IPS DF 4.7 (cell line): Measurements from ENCODE around the gene HABP4.

Experiments
- DNase-seq: peaks from one replicate; pipeline ENCODE4 v3.0.0-alpha.2; 2013; ENCODE audit warnings: low spot score; ENCODE audit errors: extremely low read depth

HABP4 gene

DNA sequence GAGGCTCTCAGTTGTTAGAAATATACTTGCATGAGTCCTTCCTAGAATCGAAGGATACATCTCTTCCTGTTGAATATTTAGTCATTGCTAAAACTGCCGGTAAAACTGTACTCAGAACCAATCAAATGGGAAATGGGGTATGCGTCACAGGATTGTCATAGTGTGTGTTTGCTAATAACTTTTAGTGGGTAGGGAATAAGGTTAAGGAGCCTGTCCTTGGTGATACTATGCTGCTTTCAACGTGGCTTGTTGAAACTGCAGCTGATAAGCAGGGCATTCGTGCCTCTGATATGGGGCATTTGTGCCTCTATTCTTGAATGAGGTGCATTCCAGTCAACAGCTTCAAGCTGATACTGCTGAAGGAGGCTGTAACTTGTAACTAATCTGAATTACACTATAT lies 26.6 kb downstream of the HABP4 start:
- no peak for DNase-seq

DNA sequence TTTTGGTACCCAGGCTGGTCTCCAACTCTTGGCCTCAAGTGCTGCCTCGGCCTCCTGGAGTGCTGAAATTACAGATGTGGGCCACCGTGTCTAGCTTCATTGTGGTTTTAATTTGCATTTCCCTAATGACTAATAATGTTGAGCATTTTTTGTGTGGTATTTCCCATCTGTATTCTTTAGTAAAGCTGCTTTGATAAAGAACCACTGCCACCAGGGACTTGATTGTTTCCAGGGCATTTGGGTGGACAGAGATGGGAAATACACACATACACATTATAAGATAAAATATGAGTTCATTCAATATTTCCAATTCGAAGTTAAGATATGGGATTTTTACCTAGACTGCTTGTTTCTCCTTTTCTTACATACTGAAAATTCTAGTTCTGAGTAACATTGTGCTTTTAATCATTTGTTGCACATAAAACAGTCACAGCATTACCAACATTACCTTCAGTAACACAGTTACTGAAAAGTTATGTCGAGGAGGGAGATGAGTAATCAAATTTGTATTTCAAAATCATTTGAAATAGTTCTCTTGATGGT lies 28.9 kb downstream of the HABP4 start:
- DNase-seq: no peak

DNA sequence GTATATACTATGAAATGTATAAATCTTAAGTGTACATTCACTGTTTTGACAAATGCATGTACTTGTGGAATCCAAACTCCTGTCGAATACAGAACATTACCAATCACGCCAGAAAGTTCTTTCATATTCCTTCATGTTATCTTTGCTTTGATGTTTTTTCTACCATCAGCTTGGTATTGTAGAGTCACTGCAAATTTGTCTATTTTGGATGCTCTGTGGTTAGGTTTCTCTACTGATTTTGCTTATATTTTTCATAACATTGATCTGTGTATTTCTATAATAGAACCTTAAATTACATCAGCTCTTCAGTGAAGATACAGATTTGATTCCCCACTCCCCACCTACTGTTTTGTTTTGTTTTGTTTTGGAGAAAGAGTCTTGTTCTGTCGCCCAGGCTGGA lies 30.8 kb downstream of the HABP4 start:
- DNase-seq: no peak

DNA sequence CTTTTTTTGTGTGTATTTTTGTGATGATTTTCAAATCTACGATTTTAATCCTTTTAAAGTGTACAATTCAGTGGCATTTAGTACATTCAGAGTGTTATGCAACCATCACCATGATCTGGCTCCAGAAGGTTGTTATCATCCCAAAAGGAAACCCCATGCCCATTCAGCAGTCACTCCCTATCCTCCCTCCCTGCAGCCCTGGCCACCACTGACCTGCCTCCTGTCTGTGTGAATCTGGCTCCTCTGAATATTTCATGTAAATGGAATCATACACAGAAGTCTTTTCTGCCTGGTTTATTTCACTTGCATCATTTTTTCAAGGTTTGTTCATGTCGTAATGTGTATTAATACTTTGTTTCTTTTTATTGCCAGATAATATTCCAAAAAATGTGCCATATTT lies 32.5 kb downstream of the HABP4 start:
- DNase-seq: no peak

DNA sequence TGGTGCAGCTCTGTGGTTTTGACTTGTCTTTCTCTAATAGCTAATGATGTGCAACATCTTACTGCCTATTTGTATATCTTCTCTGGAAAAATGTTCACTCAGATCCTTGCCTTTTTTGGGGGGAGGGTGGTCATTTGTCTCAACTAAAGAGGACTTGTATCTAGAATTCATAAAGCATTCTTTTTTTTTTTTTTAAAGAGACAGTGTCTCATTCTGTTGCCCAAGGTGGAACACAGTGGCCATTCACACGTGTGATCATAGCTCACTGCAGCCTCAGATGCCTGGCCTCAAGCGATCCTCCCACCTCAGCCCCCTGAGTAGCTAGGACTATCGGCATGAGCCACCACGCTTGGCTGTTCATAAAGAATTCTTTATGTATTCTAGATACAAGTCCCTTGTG lies 33.2 kb downstream of the HABP4 start:
- no peak for DNase-seq

DNA sequence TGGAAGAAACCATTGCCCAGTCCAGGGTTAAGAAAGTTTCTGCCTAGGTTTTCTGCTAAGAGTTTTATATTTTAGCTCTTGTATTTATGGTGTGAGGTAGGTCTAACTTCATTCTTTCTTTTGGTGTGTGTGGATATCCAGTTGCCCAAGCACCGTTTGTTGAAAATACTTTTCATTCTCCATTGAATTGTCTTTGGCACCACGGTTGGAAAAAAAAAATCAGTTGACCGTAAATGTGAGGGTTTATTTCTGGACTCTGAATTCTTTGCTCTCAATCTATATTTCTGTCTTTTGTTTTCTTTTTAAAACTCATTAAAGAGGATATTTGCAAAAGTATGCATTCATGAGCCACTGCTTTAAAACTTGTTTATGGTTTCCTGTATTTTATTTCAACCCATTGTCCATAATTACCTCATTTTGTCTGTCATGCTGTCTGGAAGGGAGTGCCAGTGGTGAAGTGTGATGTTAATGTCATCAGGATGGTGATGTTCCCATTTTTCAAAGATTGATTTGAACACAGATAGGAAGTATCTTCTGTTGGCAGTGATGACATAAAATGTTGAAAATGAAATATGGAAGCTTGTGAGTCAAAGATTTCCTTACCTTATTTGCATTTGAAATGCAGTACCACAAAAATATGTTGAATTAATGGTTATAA lies 33.9 kb downstream of the HABP4 start:
- no peak for DNase-seq

DNA sequence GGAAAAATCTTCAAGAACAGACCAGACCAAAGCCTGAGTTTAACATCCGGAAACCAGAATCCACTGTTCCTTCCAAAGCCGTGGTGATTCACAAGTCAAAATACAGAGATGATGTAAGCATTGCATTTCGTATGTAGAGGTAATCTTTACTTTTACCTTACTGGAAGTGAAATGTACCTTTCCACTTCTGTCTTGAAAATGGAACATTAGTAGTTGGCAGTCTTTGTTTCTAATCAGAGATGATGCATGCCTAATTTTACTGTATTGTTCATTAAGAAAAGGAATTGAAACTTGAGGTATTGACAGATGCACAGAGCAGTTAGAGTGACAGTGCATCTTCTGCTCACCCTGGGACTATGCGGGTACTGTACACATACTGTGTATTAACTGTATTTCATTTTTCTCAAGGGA lies 34.6 kb downstream of the HABP4 start:
- no peak for DNase-seq

DNA sequence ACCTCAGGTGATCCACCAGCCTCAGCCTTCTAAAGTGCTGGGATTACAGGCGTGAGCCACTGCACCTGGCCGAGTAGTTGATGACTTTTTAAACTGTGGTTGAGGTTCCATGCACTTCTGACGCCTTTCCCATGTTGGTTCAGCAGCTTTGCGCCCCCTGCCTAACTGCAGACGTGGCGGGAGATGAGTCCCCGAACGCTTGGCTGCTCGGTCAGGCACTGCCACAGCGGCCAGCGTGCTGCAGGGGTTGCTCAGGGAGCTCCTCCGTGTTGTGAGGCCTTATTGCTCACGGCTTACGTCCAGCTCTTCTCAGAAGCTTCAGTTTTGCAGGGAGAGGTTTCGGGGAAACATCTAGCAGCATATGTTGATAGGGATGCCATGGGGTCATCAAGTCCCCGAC lies 35.3 kb downstream of the HABP4 start:
- DNase-seq: no peak

DNA sequence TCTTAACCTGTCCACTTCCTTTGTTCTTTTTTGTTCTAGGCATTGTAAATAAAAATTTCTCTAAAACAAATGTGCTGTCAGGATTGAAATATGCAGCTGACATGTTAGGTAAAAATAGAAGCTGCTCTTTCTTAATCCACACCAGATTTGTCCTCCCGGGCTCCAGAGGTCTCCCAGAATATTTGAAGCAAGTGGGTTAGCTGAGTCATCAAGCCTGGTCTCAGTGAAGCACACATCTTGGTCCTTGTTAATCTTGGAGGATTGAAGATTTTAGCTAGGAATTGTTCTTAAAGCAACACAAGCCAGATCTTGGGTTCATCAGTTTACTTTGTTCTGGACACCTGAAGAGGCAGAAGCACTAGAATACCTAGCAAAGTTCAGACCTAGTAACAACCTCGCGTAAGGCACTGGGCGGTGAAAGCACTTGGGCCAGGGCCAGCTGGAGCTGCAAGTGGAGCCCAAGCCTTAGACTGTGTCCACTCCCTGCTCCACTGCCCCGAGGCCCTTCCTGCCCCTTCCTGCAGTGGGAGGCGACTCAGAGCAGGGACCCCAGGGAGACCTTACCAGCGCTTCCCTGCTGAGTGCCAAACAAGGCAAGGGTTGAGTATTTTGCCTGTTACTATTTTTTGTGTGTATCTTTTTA lies 36.5 kb downstream of the HABP4 start:
- no peak for DNase-seq

DNA sequence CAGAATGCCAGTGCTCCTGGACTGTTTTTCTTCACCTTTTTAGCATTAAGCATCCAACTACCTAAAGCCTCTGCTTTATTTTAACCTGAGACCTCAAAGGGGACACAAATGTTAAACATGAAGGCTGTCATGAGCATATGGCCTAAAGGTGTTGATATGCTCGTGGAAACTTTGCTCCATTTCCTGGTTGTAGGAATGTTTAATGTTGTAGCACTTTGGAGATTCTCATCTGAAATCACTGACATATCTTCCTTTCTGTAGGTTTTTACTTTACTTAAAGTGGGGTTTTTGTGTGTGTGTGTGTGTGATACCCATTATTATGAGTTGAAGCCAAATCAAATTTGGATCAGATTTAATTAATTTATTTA lies 37.0 kb downstream of the HABP4 start:
- DNase-seq: no peak

DNA sequence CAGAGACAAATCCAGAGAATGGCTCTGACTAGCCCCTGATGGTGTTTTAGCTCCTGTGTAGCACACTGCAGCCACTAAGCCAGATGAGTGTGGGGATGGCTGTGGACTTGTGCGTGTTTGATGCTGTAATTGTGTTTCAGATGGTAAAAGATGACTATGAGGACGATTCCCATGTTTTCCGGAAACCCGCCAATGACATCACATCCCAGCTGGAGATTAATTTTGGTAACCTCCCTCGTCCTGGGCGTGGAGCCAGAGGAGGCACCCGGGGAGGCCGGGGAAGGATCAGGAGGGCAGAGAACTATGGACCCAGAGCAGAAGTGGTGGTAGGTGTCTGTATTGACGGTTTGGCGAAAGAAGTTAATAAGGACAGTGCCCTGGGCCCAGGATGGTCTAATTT lies 38.0 kb downstream of the HABP4 start:
- DNase-seq: no peak

DNA sequence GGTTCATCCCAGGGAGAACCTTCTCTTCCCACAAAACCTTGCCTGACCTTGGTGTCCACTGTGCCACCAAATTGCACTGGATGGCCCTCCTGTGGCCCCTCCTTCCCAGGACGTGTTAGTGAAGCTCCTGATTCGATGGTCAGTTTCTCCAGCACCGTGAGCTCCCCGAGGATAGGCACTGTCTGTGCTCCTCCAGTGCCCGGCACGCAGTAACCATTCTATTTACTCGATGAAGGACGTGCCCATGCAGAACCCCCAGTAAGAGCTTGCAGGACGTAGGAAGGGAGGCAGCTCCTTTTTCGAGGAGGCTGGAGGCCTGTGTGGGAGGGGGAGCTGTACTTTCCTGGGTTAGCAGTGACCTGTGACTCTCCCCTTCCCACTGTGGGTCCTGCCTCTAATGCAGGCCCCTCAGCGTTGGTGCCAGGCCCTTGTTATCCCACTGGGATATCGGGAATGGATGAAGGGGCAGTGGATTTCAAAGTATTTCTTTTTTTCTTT lies 39.6 kb downstream of the HABP4 start:
- DNase-seq: no peak

DNA sequence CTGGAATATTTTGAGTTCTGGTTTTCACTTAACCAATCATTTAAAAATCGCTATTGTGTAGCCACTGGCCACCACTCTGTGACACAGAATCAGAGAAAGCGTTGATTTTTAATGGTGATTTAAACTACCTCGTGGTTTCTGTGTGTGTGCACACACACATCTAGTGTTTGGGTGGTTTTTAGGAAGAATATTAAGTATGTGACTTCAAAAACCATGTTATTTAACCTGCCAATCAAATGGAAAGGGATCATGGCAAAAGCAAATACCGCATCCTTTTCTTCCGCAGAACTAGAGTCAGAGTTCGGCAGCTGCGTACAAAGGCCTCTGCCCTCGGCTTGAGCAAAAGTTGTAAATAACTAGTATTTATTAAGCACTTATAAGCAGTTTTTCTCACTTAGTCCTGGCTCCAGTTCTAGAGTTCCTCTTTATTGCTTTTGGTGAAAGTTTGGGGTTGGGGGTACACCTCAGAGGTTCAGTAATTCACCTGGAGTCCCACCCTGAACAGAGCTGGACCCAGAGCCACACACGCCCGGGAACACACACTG lies 40.6 kb downstream of the HABP4 start:
- no peak for DNase-seq

DNA sequence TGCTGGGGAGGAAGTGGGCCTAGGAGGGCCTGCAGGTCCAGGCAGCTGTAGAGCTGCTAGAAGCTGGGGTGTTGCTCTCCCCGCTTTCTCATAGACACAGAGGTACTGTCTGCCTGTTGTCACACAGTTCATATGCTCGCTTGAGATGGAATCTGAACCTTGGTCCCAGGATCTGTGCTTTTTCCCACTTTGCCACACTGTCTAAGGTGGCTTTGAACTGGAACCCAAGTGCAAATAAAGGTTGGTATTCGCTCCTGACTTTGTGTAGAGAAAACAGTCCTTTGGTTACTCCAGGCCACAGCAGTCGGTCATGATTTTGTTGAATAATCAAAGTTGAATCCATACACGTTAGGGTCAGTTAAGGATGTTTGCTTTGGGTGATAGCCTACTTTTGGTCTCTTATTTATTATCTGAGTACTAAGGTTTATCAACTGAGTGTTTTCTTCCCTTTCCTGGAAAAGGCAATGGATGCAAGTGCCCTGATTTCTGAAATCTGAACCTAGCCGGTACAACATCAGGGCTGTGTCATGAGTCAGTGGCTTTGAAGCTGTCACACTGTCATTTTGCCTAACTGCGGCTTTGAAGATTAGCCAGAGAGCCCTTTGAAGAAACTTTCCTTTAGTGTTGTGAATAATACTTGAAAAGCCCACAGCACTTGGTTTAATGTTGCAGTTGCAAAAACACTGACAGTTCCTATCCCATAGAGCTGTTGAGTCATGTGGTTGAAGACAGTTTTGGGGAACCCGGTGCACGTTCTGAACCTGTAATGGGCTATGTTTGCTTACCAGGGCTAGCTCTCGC lies 41.3 kb downstream of the HABP4 start:
- no peak for DNase-seq

DNA sequence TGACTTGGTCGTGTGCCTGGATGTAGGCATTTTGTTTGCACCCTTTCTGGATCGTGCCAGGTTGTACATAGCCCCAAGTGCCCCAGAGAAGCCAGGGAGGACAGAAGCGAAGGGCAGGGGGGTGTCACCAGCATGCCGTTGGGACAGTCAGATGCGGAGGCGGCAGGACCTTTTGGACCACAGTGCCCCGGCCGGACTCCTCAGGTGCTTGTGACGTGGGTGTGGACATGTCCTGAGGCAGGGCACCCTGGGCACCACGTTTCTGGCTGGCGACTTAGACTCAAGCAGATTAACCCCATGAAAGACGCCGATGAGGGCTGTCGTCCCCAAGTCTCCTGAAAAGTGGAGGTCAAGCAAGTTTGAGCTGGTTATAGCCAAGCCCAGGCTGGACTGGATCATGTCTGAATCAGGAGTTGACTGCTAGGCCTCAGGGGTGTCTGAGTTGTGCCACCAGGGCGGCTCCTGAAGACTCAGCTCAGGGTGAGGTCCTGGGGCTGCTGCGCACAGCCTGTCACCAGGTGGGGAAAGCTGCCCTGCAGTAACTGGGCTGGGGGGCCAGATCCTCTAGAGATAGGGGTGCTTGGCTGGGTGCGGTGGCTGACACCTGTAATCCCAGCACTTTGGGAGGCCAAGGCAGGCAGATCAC lies 42.0 kb downstream of the HABP4 start:
- no peak for DNase-seq

DNA sequence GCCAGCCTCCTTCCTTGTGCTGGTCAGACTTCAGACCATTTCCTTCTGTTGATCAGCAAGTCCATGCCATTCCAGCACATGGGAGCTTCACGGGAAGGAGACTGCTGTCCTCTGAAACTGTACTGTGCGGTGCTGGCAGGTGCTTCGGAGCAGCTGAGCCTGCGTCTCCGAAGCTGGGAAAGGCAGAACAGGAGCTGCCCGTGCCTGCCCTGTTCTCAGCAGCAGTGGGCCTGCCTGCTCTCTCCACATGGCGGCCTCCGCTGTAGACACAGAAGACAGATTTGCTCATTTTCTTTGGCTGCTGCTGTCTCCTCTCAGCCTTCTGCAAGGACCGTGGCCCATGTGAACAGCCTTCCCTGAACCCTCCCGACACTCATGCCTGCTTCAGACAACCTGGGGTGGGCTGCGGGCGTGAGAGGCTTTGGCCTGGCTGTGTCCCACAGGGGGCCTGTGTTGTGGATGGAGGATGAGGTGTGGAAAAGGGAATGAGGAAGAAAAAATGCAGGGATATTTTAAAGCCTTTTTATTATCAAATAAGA lies 43.1 kb downstream of the HABP4 start:
- no peak for DNase-seq

DNA sequence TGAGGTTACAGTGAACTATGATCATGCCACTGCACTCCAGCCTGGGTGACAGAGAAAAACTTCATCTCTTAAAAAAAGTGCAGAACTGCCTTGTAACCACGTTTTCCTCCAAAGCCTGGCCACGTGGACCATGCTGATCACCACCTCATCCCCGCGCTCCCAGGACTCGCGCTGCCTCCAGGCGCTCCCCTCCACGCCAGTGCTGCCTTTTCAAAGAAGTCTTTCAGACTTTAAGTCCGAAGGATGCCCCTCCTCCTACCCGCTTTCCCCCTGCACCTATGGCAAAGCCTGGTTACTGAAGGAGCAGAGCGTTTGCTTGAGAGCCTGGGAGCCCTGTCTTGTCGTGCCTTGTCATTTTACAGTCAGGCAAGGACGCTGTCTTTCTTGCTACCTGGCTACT lies 43.8 kb downstream of the HABP4 start:
- DNase-seq: no peak

DNA sequence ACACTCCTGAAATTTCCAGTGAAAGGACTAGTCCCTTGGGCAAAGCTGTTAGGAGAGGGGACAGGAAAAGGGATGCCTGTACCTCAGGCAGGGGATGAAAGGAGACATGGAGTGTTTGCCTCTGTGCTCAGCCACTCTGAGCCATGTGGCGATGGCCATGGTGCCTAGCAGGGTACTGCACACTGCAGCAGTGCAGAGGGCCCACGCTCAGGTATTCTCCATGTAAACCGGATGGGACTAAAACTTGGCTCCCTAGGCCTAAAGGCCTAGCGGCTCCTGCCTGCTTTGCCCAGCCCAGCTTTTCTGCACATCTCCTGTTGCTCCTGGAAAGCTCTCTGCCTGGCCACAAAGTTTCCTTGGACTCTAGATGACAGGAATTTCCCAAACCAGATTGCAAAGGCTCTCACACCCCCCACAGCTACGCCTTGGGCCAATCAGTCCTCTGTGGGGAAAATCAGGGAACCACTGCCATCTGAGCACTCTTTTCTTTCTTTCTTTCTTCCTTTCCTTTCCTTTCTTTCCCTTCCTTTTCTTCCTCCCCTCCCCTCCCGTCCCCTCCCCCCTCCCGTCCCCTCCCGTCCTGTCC lies 44.3 kb downstream of the HABP4 start:
- DNase-seq: no peak

DNA sequence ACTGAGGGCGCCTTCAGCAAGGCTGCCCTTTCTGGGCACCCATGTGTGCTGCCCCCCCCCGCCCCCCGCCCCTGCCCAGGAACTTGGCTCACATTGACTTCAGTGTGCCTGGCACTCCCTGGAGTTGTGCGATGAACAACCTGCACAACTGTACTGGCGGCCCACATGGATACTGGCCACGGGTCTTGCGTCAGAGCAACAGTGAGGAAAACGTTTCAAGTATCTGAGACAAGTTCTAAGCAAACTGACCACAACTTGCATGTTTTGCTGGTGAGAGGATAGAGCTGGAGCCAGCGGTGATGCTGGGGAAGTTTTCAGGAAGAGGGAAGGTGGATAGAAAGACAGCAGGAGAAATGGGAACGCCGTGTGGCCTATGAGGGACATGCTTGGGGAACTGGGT lies 45.4 kb downstream of the HABP4 start:
- DNase-seq: no peak

DNA sequence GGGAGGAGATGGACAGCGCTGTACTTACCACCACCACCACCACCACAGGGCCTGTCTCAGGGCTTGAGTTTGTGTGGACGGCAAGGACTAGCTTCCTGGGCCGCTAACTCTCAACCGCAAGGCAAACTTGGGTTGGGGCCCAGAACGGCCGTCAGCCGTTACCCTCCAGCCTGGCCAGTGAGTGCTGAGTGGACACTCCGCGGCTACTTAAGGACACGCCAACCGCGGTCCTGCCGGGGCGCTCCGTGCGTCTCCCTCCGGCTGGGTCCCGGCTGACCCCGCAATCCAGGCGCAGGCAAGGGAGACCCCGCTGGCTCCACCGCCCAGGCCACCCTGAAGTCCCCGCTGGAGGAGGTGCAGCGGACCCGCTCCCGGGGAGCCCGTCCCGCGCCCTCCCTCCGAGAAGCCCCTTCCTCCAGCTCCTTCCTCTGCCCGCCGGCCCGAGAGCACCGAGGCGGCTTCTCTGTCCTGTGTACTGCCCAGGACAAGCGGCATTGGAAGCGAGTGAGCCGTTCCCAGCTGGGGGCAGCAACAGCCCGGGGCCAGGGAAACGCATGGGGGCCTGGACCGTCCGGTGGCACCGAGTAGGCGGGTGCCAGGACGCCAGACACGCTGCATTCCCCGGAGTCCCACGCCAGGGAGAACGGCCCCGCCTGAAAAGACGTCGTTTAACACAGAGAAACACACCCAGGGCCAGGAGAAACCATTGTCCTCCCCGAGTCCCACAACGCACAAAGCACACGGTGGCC lies 46.6 kb downstream of the HABP4 start:
- DNase-seq: no peak
